SK-N-SH treated with all-trans-retinoic acid at 6 μM for 48 hours (cell line): ENCODE results near the gene ZNF618.

Experiments
- ATAC-seq: fragments of 200-7000 bp; cut with Tn5 transposase; 3 replicates; pipeline ENCODE4 v1.9.1; 2020; ENCODE audit warnings: mild to moderate bottlenecking, moderate library complexity
- ARNTL ChIP-seq: fragments of 450-650 bp; formaldehyde crosslinking; IDR thresholded peaks from 2 replicates; pipeline ENCODE4 v1.5.0; 2020; ENCODE audit warnings: low read depth, mild to moderate bottlenecking, moderate library complexity, borderline replicate concordance
- BACH2 ChIP-seq: fragments of 250-450 bp; sonication (Bioruptor Pico); IDR thresholded peaks from 2 replicates; pipeline ENCODE4 v1.9.0; 2021; ENCODE audit warnings: mild to moderate bottlenecking, borderline replicate concordance
- CREB5 ChIP-seq: fragments of 250-450 bp; sonication (Bioruptor Pico); IDR thresholded peaks from 2 replicates; pipeline ENCODE4 v1.5.1; 2020; ENCODE audit warnings: low read depth, mild to moderate bottlenecking, moderate library complexity
- CSDC2 ChIP-seq: fragments of 250-450 bp; sonication (Bioruptor Pico); IDR thresholded peaks from 2 replicates; pipeline ENCODE4 v1.5.0; 2020; ENCODE audit warnings: mild to moderate bottlenecking, moderate library complexity
- CSRNP3 ChIP-seq: fragments of 250-450 bp; sonication (Bioruptor Pico); IDR thresholded peaks from 2 replicates; pipeline ENCODE4 v1.5.1; 2021; ENCODE audit warnings: mild to moderate bottlenecking, moderate library complexity
- ESRRG ChIP-seq: fragments of 250-450 bp; sonication (Bioruptor Pico); IDR thresholded peaks from 2 replicates; pipeline ENCODE4 v1.6.1; 2021; ENCODE audit warnings: mild to moderate bottlenecking
- GLIS3 ChIP-seq: fragments of 250-450 bp; sonication (Bioruptor Pico); IDR thresholded peaks from 2 replicates; pipeline ENCODE4 v1.5.0; 2020; ENCODE audit warnings: mild to moderate bottlenecking, moderate library complexity
- ISL1 ChIP-seq: fragments of 250-450 bp; sonication (Bioruptor Pico); IDR thresholded peaks from 2 replicates; pipeline ENCODE4 v2.1.2; 2022; ENCODE audit warnings: mild to moderate bottlenecking, moderate library complexity
- OSR1 ChIP-seq: fragments of 250-450 bp; sonication (Bioruptor Pico); IDR thresholded peaks from 2 replicates; pipeline ENCODE4 v1.8.0; 2022; ENCODE audit warnings: moderate library complexity, mild to moderate bottlenecking, inconsistent platforms
- PPARA ChIP-seq: fragments of 250-450 bp; sonication (Bioruptor Pico); IDR thresholded peaks from 2 replicates; pipeline ENCODE4 v1.5.0; 2020; ENCODE audit warnings: mild to moderate bottlenecking, borderline replicate concordance
- RARB ChIP-seq: fragments of 250-450 bp; sonication (Bioruptor Pico); IDR thresholded peaks from 2 replicates; pipeline ENCODE4 v1.8.0; 2021; ENCODE audit warnings: mild to moderate bottlenecking, moderate library complexity
- TCF4 ChIP-seq: fragments of 250-450 bp; sonication (Bioruptor Pico); IDR thresholded peaks from 2 replicates; pipeline ENCODE4 v1.8.0; 2021; ENCODE audit warnings: mild to moderate bottlenecking, moderate library complexity, borderline replicate concordance
- TOX ChIP-seq: fragments of 250-450 bp; sonication (Bioruptor Pico); IDR thresholded peaks from 2 replicates; pipeline ENCODE4 v1.8.0; 2021; ENCODE audit warnings: mild to moderate bottlenecking, moderate library complexity, borderline replicate concordance
- ZC3H10 ChIP-seq: fragments of 250-450 bp; sonication (Bioruptor Pico); IDR thresholded peaks from 2 replicates; pipeline ENCODE4 v1.5.1; 2021; ENCODE audit warnings: mild to moderate bottlenecking, moderate library complexity
- ZFP3 ChIP-seq: fragments of 250-450 bp; sonication (Bioruptor Pico); IDR thresholded peaks from 2 replicates; pipeline ENCODE4 v1.5.0; 2020; ENCODE audit warnings: mild to moderate bottlenecking, moderate library complexity
- ZNF565 ChIP-seq: fragments of 450-650 bp; formaldehyde crosslinking; conservative IDR thresholded peaks from 2 replicates; pipeline ENCODE4 v1.5.0; 2020; ENCODE audit warnings: low read depth, mild to moderate bottlenecking, moderate library complexity
- ZNF70 ChIP-seq: fragments of 450-650 bp; formaldehyde crosslinking; IDR thresholded peaks from 2 replicates; pipeline ENCODE4 v1.5.0; 2020; ENCODE audit warnings: mild to moderate bottlenecking, moderate library complexity
- ZNF8 ChIP-seq: fragments of 450-650 bp; formaldehyde crosslinking; IDR thresholded peaks from 2 replicates; pipeline ENCODE4 v1.5.0; 2020; ENCODE audit warnings: mild to moderate bottlenecking, moderate library complexity
- TF ChIP-seq, protein P1 (sequence below): fragments of 250-450 bp; sonication (Bioruptor Pico); IDR thresholded peaks from 2 replicates; pipeline ENCODE4 v1.5.0; 2020; ENCODE audit warnings: mild to moderate bottlenecking, moderate library complexity
- TF ChIP-seq, protein P2 (sequence below): fragments of 250-450 bp; sonication (Bioruptor Pico); IDR thresholded peaks from 2 replicates; pipeline ENCODE4 v1.8.0; 2020; ENCODE audit warnings: mild to moderate bottlenecking, moderate library complexity, borderline replicate concordance

Gene ZNF618

GRCh38 chr9:113934167-113934828 lies 58.2 kb downstream of the ZNF618 start:
- no peak for ATAC-seq
- TF ChIP-seq PPARA (CRISPR knock-in tag) = no peak
- no peak for TF ChIP-seq ZNF565 (CRISPR knock-in tag)
- no peak for TF ChIP-seq GLIS3 (CRISPR knock-in tag)
- no peak for TF ChIP-seq TCF4
- no peak for TF ChIP-seq RARB
- TF ChIP-seq ZC3H10 (CRISPR knock-in tag) = no peak
- no peak for TF ChIP-seq CREB5
- TF ChIP-seq ZNF8 (CRISPR knock-in tag) = no peak
- no peak for TF ChIP-seq BACH2 (CRISPR knock-in tag)
- no peak for TF ChIP-seq ZNF70 (CRISPR knock-in tag)
- TF ChIP-seq, all 23 proteins: peak for 0

DNA sequence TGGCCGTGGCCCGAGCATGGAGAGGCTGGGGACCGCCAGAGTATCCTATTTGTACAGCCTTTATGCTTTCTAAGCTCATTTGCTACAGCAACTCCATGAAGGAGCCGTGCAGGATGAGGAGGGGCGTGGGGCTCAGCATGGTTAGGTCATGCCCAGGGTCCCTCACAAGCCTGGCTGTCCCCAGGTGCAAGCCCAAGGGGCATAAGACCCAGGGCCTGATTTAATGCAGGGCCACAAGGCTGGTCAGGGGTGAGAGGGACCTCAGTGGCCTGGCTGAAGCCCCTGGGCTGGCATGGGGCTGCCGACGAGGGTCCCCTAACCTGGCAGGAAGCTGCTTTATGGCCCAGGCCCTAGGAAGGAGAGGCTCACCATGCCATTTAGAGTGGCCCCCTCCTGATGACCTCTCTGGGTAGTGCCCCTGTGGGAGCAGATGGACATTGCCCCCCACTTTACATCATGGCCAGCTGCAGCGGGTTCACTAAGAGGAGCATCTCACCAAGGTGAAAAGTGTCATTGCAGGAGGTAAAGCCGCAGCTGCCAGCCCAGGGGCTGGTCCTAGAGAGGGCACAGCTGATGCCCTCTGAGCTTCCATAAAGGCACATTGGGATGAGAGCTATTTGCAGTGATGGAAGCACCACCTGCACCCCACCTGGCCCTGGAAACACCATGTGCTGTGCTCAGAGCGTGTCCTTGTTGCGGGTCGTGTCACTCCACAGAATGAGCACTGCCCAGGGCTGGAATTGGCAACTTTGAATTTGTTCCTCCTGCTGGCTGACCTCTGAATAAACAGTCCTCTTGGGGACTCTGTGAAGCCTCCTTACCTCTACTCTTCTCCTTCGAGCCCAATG lies 58.9 kb downstream of the ZNF618 start:
- no peak for ATAC-seq
- no peak for TF ChIP-seq ZFP3 (CRISPR knock-in tag)
- TF ChIP-seq, all 23 proteins: peak for 0

DNA sequence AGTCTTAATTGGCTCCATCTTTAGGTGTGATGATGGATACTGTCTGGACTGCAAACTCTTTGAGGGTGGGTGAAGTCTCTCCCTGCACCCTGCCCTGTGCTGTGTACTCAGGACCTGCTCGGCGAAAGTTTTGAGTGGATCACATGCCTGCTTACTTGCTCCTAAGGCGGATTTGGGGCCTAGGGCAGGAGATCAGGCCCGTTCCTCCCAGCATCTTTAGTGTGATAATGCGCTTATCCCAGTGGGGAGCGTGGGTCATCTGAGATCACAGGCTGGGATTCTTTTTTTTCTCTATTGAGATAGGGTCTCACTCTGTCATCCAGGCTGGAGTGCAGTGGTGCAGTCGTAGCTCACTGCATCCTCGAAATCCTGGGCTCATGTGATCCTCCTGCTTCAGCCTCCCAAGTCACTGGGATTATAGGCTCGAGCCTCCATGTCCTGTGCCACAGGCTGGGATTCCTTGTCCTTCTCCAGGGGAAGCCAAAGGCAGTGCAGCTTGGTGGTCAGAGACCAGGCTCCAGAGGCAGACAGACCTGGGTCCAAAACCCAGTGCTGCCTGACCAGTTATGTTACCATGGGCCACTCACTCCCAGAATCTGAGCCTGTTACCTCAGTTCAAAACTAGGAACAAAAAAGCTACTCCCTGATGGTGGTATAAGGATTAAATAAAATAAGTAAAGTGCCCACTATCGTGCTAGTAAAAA lies 59.7 kb downstream of the ZNF618 start:
- TF ChIP-seq ISL1 (CRISPR knock-in tag) (no peak), OSR1 (CRISPR knock-in tag) (no peak), ARNTL (CRISPR knock-in tag) (no peak), PPARA (CRISPR knock-in tag) (no peak), ZNF8 (CRISPR knock-in tag) (no peak), CSRNP3 (CRISPR knock-in tag) (no peak), ZFP3 (CRISPR knock-in tag) (no peak)
- TF ChIP-seq, protein P1, sequence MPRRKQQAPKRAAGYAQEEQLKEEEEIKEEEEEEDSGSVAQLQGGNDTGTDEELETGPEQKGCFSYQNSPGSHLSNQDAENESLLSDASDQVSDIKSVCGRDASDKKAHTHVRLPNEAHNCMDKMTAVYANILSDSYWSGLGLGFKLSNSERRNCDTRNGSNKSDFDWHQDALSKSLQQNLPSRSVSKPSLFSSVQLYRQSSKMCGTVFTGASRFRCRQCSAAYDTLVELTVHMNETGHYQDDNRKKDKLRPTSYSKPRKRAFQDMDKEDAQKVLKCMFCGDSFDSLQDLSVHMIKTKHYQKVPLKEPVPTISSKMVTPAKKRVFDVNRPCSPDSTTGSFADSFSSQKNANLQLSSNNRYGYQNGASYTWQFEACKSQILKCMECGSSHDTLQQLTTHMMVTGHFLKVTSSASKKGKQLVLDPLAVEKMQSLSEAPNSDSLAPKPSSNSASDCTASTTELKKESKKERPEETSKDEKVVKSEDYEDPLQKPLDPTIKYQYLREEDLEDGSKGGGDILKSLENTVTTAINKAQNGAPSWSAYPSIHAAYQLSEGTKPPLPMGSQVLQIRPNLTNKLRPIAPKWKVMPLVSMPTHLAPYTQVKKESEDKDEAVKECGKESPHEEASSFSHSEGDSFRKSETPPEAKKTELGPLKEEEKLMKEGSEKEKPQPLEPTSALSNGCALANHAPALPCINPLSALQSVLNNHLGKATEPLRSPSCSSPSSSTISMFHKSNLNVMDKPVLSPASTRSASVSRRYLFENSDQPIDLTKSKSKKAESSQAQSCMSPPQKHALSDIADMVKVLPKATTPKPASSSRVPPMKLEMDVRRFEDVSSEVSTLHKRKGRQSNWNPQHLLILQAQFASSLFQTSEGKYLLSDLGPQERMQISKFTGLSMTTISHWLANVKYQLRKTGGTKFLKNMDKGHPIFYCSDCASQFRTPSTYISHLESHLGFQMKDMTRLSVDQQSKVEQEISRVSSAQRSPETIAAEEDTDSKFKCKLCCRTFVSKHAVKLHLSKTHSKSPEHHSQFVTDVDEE = no peak
- TF ChIP-seq, all 23 proteins: peak for 0
- ATAC-seq = no peak; the same call in 2 of the 3 replicates

GRCh38 chr9:113940077-113940476 lies 64.0 kb downstream of the ZNF618 start:
- ATAC-seq = no peak
- no peak for TF ChIP-seq TOX (CRISPR knock-in tag)
- TF ChIP-seq ARNTL (CRISPR knock-in tag) = no peak
- TF ChIP-seq ZNF70 (CRISPR knock-in tag) = no peak
- no peak for TF ChIP-seq PPARA (CRISPR knock-in tag)
- TF ChIP-seq ISL1 (CRISPR knock-in tag) = no peak
- no peak for TF ChIP-seq TCF4
- TF ChIP-seq, protein P2, sequence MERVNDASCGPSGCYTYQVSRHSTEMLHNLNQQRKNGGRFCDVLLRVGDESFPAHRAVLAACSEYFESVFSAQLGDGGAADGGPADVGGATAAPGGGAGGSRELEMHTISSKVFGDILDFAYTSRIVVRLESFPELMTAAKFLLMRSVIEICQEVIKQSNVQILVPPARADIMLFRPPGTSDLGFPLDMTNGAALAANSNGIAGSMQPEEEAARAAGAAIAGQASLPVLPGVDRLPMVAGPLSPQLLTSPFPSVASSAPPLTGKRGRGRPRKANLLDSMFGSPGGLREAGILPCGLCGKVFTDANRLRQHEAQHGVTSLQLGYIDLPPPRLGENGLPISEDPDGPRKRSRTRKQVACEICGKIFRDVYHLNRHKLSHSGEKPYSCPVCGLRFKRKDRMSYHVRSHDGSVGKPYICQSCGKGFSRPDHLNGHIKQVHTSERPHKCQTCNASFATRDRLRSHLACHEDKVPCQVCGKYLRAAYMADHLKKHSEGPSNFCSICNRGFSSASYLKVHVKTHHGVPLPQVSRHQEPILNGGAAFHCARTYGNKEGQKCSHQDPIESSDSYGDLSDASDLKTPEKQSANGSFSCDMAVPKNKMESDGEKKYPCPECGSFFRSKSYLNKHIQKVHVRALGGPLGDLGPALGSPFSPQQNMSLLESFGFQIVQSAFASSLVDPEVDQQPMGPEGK (CRISPR knock-in tag) = no peak
- TF ChIP-seq ESRRG = no peak
- TF ChIP-seq BACH2 (CRISPR knock-in tag) = no peak
- TF ChIP-seq GLIS3 (CRISPR knock-in tag) = no peak
- TF ChIP-seq ZC3H10 (CRISPR knock-in tag) = no peak
- no peak for TF ChIP-seq CSDC2 (CRISPR knock-in tag)
- TF ChIP-seq RARB = no peak
